Parietal lobe (tissue), 2 donors: ENCODE data around the gene GOLGA6A. TPM values are rescaled to one million over a fixed set of nuclear protein-coding genes. Genes with fewer than 3 reads are reported as not detected.

Source experiments
- small RNA-seq: library from RNA; depleted of rRNA; stranded (forward); fragments of <200 nt; gene quantifications from one replicate; pipeline ENCODE3, GENCODE V24; 2014; ENCODE audit warnings: low replicate concordance
- total RNA-seq: library from RNA; depleted of rRNA; stranded (reverse); fragments of >200 nt; gene quantifications from one replicate; pipeline ENCODE4 v1.2.3, GENCODE V29; 2014

Gene GOLGA6A
- total RNA-seq = not detected

DNA sequence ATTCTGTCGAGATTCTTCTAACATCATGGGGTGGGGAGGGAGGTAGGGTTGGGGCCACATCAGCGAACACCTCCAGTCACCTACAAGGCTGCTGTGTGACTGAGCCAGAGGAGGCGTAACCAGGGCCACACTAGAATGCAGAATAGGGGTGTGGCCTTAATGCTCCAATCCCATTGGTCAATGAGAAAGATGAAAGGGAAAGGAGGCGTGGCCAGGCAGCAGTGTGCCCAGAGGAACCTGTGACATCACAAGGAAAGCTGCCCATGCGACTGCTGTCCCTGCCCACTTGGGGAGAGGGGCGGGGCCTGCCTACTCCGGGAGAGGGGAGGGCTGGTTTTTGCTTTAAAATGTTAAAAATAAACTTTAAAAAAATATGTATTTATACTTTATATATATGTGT, at the start of gene GOLGA6A:
TSS of gene GOLGA6A (minus strand) at position 101 of the 400 bp plus-strand sequence. CDS start at position 60, 41 bp downstream.

GRCh38 chr15:74130155-74130848, 48.0 kb upstream of the GOLGA6A start, which contains the start of gene ISLR2:
Gene ISLR2 (plus strand): TSS chr15:74130586. CDS start chr15:74132755, 2,169 bp downstream.

Small RNA genes lying within 50 kb of the gene (small RNA-seq; reads per million reads assigned to genes)
- gene RN7SL429P = not detected

Other genes starting within 250 kb of the GOLGA6A start
- gene TBC1D21, start 209.0 kb downstream of the GOLGA6A start, total RNA-seq = not detected
- gene LOXL1, start 156.1 kb downstream of the GOLGA6A start, total RNA-seq = 3.4 TPM
- 23.5 TPM for gene STOML1, start 90.3 kb downstream of the GOLGA6A start, total RNA-seq
- 19.1 TPM for gene PML, start 87.8 kb downstream of the GOLGA6A start, total RNA-seq
- 186 TPM for gene ISLR2, start 48.0 kb upstream of the GOLGA6A start, total RNA-seq
- gene ISLR, start 91.2 kb upstream of the GOLGA6A start, total RNA-seq = 1.6 TPM
- gene STRA6, start 120.2 kb upstream of the GOLGA6A start, total RNA-seq = 3.1 TPM
- gene CCDC33, start 153.8 kb upstream of the GOLGA6A start, total RNA-seq = 0.31 TPM